Superior temporal gyrus (tissue), 1 donor: Measurements from ENCODE around the gene PLPP4.

Experiments
- DNase-seq: peaks from one replicate; pipeline ENCODE4 v3.0.0-alpha.2; 2016; ENCODE audit errors: extremely low spot score

The PLPP4 gene

DNA sequence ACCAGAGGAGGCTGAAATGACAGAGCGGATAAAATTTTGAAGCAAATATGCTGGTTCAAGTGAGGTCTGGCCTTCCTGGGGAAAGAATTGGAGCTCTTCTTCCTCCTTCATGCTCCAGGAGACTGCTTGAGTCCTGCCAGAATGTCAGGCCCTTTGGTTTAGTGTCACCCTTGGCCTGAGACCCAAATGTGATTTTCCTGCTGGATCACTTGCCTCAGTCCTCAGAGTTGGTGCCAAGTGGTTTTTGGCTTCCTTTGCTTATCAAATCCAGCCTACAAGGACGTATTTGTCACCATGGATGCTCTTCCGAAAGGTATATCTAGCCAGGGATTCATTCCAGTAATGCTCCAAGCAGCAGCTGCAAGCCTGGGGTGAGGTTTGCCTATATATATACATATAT is 118.4 kb downstream of the PLPP4 start:
- DNase-seq, result no peak

DNA sequence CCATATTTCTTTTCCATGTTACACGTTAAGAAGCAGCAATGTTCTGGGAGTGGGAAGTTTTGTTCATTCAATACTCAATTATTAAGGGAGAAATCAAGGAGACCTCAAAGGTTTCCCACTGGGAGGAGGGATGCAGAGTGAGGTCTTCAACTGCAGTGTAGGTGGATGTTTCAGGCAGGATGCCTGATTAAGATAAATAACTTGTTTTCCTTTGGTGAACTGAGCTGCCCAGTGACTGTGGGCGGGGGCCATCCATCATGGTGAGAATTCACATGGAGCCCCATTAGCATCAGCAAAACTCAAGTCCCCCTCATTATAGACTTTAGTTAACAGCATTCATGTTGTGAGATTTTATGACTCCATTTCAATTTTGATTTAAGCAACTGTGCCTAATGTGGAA is 121.1 kb downstream of the PLPP4 start:
- no peak for DNase-seq

DNA sequence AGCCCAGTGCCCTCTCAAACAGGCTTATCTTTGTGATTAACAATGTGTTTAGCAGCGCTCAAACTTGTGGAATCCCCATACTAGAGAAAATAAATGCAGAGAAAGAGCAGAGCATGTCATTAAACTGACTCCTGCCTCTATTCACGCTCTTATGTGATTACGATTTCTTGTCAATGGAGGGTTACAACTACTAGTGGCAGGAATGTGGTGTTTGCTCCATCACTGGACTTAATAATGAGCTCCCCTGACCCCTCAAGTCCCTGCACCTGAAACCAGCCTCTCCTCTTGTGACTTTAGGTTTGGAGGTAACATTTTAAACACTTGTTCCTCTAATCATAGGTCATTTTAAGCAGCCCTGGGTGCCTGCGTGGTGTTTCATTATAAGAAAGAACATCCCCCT is 121.9 kb downstream of the PLPP4 start:
- DNase-seq, result no peak

DNA sequence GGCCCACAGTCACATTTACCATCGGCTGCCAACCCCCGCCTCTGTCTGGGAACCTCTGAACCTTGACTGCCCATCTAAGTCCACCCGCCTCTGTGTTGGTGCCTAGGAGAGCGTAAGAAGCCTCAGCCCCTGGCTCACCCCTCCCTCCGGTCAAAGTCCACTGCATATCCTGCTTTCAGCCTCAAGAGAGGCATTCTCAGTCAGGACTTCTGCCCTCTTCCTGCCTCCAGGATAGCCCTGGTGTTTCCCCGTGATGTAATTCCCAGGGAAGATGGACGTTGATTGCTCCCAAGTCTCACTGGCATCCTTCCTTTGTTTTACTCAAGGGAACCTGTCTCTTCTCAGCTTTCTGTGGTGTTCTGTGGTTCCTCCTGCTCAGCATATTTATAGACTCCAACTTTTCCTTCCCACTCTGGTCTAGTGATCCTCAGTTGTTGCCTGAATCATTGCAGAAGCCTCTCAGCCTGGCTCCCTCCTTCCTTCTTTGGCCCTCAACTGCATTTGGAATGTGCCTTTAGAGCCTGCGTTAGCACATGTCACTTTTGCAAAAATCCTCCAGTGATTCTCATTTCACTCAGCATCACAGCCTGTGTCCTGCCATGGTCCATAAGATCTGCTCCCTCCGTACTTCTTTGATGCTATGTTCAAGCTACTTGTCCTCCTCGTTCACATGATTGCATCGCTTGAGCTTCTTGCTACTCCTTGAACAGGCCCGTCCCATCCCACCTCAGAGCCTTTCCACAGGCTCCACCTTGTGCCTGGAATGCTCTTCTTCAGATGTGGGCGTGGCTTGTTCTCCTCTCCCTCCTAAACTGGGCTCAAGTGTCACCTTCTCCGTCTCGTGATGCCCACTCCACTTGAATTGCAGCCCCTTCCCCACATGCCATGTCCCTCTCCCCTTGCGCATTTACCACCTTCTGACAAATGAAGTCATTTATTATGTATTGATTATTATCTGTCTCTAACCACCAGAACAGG is 124.2 kb downstream of the PLPP4 start:
- DNase-seq, result no peak

DNA sequence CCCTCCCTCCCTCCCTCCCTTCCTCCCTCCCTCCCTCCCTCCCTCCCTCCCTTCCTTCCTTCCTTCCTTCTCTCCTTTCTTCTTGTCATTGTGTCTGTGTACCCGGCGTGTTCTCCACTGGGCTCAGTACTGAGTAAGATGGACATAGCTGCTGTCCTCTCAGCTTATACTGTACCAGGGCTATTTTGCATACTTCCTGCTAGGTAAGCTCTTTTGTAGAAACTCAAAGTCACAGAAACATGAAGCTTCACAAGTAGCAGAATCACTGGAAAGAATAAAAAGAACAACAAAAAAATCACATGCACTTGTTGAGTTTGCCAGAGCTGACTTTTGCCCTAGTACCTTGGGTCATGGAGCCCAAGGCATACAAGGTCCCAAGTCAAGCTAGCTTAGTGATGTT is 125.7 kb downstream of the PLPP4 start:
- DNase-seq, result no peak

DNA sequence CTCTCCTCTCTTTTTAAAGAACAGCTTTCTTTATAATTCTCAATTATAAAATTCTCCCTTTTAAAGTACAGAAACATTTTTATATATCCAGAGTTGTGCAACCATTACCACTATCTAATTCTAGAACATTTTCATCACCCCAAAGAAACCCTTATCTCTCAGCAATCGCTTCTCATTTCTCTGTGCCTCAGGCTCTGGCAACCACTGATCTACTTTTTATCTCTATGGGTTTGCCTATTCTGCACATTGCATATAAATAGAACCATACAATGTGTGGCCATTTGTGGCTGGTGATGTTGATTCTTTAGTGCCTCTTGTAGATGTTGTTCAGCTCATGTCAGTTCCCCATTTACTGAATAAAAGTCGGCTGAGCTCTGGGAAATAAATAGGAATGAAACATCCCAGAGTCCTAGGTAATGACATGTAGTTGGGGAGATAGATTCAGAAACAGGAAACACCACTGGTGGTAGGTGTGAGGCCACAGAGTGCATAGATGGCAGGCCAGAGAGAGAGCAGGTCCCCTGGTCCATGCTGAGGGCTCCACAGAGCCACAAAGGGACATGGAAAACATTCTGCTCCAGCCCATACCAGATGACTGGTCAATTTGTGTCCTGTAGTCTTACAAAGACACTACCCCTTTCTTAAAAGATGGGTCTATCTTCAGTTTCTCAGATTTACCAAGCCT is 126.5 kb downstream of the PLPP4 start:
- no peak for DNase-seq

DNA sequence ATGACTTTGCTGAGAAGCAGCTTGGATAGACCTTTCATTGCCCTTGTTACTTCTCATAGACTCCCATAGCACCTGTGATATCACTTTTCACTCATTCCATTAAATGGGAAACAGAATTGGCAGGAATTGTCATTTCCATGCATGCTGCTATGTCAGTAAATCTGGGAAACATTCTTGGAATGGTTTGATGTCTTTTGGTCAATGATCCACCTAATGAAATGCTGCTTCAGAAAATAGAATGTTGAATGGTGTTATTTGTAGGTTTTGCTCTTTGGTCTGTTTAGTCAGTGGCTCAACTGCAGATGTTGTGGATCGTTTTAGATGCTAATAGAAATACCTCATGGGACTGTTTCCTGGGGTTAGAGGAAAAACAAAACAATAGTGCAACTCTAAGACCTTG is 127.8 kb downstream of the PLPP4 start:
- no peak for DNase-seq

DNA sequence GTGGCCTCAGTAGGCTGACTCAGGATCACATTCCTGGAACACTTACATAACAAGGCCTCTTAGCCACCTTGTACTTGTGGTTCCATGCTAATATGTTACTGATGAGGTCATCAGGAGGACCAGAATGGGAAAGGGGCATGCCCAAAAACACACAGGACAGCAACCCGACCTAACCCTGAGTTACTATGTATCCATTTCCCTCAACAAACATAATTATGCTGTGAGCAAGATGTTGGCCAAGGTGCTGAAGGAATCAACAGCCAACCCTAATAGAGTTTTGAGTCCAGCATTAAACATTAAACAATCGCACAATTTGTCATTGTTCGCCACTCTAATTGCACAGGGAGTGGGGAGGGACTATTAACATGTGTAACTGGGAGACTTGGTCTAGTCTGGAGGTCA is 129.4 kb downstream of the PLPP4 start:
- DNase-seq, result no peak

DNA sequence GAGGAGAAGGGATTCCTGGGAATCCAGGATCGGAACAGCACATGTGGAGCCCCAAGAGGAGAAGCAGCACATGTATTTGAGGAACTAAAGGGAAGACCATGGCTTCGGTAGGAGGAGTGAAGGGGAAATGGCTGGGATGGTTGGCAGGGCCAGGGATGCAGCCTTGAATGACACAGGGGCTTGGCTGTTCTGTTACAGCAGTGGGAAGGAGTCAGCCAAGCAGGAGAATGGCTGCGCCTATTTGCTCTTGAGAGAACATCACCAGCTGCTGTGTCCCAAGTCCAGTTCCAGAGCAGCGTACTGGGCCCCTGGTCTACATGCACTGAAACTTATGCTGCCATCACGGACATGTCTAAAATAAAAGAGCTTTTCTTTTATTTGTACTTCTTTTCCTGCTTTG is 130.0 kb downstream of the PLPP4 start:
- no peak for DNase-seq

DNA sequence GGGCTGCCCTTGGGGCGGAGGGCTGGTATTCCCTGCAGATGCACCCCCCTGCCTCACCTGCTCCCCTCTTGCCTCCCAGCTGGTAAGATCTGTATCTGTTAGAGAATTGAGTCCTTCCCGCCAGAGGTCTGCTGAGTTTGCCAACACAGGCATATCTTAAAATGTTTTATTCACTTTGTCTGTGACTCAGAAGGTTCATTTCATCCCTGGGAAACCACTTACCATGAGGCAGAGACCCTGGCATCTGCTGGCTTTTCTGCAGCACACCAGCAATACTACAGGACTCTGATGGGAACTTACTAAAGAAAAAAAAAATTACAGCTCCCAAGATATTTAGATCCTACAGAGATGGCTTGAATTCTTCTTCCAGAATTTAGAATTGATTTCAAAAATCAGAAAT is 131.3 kb downstream of the PLPP4 start:
- no peak for DNase-seq

DNA sequence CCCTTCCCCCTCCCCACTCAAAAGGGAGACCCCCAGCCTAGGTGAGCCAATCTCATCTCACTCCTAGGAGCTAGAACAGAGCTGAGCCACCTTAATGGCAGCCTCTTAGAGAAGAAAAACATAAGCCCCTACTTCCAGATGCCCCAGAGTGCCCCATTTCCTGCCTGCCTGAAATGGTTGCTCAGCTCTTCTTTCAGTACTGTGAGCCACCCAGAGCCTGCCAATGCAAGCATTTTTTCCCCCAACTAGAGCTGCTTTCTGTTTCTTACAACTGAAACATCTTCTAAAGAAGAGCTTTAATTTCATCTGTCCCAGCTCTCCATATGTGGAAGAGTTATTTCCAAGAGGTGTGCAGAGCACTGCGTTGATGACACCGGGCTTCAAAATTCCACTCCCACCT is 136.7 kb downstream of the PLPP4 start:
- DNase-seq, result no peak

DNA sequence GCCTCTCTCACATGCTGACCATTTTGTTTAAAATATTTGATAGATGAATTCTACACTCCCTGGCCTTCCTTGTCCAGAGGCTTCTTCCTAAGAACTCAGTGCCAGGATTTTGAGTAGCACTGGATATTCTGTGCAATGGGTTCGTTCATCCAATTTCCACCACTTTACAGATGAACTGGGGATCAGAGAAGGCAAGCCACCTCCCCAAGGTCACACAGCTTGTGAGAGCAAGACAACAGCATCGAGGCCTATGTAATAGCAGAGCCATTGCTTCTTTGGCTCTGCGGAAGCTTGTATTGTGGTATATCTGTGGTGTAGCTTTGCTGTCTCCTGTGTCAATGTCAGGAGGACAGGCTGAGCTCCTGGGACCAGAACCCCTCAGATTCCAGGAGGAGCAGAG is 140.9 kb downstream of the PLPP4 start:
- no peak for DNase-seq

DNA sequence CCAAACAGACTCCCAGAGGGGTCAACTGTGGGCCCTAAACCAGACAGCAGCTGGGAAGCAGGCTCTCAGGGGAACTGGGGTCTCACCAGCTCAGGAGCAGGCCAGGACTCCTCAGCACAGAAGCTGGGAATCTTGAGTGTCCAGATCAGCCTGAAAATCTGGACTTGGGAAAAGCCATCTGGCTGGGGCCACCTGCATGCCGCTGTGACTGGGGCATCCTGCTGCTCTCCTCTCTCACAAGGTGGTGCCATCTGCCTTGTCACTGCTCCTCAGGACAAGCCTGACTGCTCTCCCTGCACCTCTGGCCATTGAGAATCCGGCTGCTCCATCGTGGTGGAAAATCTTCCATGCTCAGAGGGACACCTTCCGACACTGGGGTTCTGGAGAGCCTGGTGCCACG is 141.4 kb downstream of the PLPP4 start:
- DNase-seq, result no peak

DNA sequence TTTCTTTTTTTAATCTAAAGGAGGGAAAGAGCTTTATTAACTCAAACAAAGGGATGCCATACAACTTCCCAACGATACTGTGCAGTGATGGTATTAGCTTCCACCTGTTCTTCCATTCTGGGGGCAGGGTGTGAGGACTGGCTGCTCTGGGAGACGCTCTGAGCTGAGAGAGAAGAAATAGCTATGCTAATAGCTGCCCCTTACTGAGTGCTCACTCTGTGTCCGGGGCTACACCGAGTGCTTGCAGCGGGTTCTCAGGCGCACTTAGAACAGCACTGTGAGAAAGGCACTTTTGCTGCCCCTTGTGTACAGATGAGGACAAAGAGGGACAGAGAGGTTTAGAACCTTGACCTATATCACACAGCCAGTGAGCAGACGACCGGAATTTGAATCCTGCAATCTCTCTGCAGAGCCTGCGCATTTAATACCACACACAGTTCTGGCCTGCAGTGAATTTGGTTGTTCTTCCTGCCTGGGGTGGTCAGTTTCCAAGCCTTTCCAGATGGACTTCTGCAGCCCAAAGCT is 142.2 kb downstream of the PLPP4 start:
- DNase-seq, result no peak

DNA sequence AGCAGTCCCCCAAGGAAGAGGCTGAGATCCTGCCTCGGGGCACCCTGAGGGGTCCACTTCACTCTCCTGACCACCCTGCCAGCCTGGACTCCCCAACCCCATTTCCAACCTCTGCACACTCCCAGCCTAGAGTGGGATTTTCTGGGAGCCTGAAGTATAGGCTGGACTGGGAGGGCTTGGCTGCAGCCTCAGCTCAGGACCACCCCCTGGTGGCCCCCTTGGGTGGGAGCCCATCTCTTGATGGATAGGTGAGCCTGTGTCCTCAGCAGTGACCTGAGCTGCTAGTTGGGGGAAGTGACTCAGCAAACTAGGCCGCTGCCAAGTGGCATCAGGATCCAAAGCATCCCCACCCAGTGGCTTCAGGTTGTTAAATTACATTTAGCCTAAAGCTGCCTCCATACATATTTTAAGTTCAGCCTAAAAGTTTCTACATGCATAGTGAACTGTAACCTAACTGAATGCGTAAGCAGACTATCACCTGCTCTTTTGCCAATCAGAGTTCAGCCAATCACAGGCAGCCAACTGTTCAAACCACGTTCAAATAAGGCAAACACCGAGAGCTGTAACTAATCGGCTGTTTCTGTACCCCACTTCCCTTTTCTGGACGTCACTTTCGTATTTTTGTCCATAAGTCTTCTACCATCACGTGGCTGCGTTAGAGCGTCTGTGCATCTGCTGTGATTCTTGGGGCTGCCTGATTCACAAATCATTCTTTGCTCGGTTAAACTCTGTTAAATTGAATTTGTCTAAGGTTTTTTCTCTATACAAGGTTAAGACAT is 144.0 kb downstream of the PLPP4 start:
- DNase-seq, result no peak

DNA sequence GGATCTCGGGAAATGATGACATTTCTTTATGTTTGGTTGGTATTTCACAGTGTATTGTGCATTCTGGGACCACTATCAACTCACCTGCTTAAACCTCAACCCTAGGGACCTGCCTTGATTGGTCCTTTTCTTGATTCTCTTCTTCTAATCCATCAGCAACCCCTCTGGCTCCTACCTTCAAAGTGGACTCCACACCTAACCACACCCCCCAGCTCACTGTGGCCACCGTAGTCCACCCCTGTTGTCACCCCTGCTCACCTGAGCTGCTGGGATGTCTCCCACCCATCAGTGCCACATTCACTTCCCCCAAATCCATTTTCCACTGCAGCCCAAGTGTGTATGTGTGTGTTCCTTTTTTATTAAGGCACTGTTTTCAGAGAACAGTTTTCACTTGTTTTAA is 145.0 kb downstream of the PLPP4 start:
- DNase-seq, result no peak

DNA sequence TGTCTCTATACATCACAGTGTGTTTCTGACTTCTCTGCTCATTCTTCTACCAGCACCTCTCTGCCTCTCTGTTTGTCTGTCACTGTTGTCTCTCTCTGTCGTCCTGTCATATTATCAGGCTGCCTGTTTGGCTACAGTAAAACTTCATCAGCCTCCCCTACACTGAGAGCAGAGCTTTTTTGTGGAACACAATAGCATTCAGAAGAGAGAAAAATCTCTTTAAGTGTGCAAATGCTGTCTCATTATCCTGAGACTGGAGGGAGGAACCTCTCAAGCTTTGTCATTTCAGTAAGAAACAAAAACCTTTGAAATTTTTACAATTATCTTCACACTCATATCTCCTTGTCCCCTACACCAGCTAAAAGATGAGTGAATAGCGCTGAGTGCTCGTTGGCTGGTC is 148.4 kb downstream of the PLPP4 start:
- DNase-seq, result no peak

DNA sequence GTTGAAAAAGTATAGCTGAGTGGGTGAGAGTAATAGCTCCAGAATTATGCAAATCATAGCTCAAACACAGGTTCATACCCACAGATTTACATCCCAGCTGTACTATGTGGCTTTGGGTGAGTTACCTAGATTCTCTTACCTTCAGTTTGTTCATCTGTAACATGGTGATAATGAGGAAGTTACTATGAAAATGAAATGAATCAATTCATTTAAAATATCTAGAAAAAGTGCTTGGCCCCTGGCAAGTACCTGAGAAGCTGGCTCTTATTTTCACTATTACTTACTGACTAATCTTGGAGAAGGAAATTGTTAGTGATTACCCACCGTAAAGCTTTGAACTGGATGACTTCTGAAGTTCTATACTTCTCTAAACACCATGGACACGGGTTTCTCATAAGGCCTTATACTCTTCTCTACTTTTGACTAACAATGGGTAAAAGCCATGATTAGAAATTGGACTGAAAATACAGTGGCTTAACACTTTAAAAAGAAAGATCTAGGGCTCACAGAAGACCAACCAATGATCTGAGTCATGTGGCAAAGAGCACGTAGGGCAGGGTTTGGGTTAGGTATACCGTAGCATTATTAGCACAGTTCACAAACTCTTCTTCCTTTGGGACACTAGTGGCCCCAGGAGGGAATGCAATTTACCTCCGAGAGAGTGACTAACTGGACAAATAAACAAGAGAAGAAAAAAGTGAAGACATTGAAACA is 149.2 kb downstream of the PLPP4 start:
- DNase-seq, result no peak

DNA sequence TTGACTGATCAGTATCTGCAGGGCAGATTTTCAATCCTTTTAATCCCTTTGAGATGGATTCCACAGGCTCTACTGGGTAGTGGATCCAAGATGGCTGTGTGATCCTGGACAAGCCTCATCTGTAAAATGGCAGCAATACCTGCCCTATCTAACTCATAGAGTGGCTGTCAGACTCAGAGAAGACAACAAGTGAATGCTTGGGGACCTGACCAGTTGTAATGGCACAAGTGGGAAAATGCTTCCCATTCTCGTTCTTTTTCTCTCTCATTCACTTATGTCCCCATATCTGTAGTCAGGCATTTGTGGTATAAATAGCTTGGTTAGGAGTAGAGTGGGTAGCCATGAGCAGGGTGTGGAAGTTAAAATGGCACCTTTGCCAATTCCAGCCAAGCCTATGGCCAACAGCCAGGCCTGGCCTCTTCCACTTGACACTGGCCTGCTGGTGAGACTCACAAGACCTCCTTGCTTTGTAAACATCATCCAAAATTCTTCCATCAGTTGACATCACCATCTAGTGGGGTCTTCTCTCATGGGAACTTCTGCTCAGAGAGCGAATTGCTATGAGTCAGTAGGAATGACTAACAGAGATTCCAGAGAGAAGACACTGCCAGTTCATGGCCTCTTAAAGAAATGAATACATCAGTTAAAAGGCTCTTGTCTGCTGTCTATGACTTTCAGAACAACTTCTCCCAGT is 150.1 kb downstream of the PLPP4 start:
- DNase-seq, result no peak

DNA sequence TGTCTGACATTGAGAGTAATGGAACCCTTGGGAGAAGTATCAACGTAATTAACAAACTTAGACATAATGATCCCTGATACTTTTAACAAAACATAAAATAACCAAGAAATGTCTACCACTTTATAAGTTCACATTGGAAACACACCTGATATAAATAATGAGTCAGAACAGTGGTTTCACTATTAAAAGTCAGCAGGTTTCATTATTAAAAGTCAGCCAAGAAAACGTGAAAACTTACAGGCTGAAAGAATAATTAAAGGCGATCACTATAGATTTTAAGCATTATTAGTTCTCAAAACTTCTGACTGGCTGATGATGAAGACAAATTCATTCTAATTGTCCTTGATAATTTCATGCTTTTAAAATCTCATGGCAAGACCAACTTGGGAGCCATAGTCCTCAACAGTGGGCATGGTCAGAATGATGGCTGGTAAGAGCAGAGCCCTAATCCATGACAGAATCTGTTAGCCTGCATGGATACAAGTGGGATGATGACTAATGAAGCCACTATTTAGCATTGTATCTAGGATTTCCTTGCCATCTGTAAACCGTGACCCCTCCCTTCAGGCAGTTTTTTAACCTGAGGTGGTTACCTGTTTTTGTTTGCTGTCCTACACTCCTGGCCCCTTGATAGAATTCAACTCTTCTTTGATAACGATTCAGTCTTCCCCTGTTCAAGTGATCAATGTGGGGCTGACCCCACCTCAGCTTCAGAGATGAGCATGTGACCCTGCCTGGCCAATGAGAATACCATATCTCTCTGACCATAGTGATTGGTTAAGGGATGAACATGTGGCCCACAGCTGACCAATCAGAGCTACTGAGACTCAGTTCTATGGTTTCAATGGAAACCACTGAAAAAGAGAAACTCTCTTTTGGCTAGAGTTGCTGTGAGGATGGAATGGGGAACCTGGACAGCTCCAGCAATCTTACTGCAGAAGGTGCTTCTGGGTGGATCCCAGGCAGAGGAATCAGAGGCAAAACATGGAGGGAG is 151.0 kb downstream of the PLPP4 start:
- DNase-seq, result no peak
